BLaER1 (cell line): ENCODE results near the gene TMSB4Y.

Experiments
- H3K27ac ChIP-seq: shearing (Covaris generic); formaldehyde crosslinking; 2 replicates; pipeline ENCODE4 v1.8.1; 2022
- H3K27me3 ChIP-seq: shearing (Covaris generic); formaldehyde crosslinking; 2 replicates; pipeline ENCODE4 v1.8.1; 2022
- H3K36me3 ChIP-seq: shearing (Covaris generic); formaldehyde crosslinking; 2 replicates; pipeline ENCODE4 v1.8.1; 2022
- H3K4me1 ChIP-seq: shearing (Covaris generic); formaldehyde crosslinking; 2 replicates; pipeline ENCODE4 v1.8.1; 2022
- H3K4me2 ChIP-seq: shearing (Covaris generic); formaldehyde crosslinking; 2 replicates; pipeline ENCODE4 v1.8.1; 2022
- H3K4me3 ChIP-seq: shearing (Covaris generic); formaldehyde crosslinking; 2 replicates; pipeline ENCODE4 v1.8.1; 2022
- H3K9ac ChIP-seq: shearing (Covaris generic); formaldehyde crosslinking; 2 replicates; pipeline ENCODE4 v1.8.1; 2022
- H3K9me3 ChIP-seq: shearing (Covaris generic); formaldehyde crosslinking; 2 replicates; pipeline ENCODE4 v1.8.1; 2022
- H4K20me1 ChIP-seq: shearing (Covaris generic); formaldehyde crosslinking; 2 replicates; pipeline ENCODE4 v1.8.1; 2022
- Cebpa-rat ChIP-seq: shearing (Covaris generic); IDR thresholded peaks from 2 replicates; pipeline ENCODE4 v1.8.1; 2022

TMSB4Y gene

DNA sequence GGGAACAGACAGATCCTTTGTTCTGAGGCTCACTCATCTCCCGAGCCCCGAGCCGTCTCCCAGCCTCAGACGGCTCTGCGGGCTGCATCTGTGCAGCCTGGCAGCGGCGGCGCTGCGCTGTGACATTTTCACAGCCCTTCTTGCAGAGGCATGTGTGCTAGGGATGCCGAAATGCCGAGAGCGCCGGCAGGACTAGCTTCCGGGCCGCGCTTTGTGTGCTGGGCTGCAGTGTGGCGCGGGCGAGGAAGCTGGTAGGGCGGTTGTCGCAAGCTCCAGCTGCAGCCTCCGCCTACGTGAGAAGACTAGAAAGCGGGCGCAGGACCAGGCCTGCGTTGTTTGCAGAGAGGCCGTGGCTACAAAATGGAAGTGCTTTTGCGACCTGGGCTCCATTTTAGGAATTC lies at the start of gene TMSB4Y:
Gene TMSB4Y, plus strand, starts transcription at position 332 of the 401 bp plus-strand sequence.
- Histone ChIP-seq H3K4me2 (no peak within 1 kb of the TSS), H3K36me3 (no peaks in the 10 kb centered on the region), H3K4me1 (no peaks in the 10 kb centered on the region), H3K27me3 (no peaks in the 10 kb centered on the region), H3K9me3 (no peaks in the 10 kb centered on the region), H3K9ac (no peak within 1 kb of the TSS), H4K20me1 (no peaks in the 10 kb centered on the region), H3K4me3 (no peak within 1 kb of the TSS), H3K27ac (no peak within 1 kb of the TSS)
- TF ChIP-seq Cebpa-rat: no peak

DNA sequence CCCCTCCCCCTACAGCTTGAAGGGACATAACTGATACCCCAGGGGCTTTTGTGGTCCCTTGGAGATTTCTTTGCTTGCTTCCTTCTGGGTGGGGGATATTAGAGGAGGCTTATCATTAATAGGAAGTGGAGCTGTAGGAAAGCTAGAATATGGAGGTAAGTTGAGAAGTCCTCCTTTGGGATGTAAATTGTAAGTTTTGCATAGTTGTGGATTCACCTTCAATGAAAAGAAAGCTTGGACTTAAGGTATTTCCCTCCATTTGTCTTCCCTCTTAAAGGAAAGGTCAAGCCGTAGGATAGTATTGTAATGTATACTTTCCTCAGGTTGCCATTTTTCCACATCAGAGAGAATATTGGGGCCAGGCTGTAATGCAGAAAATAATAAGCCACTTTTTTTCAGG lies 39.5 kb upstream of the TMSB4Y start:
- Histone ChIP-seq H3K27me3 (no peaks in the 10 kb centered on the region), H3K4me3 (no peak overlapping the region), H3K9me3 (no peaks in the 10 kb centered on the region), H3K4me1 (no peaks in the 10 kb centered on the region), H4K20me1 (no peaks in the 10 kb centered on the region), H3K27ac (no peak overlapping the region), H3K9ac (no peak overlapping the region), H3K4me2 (no peak overlapping the region), H3K36me3 (no peaks in the 10 kb centered on the region)
- TF ChIP-seq Cebpa-rat: no peak

DNA sequence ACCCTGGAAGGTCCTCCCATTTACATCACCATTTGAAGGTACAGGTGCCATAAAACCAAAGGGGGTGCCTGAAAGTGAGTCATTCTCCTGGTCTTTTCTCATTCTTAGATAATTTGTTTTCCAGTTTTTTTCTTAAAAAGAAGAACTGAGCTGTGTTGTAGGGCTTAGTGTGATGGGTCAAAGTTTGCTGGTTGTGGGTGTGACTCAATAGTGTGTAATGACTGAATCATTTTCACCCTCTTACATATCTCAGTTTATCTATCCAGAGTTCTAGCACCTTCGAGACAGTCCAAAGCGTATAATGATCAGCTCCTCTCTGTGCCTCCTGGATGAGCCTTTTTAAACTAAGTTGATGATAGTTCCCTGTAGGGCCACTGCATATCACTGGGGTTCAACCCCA lies 32.6 kb upstream of the TMSB4Y start:
- no peaks in the 10 kb centered on the region for H3K4me1 ChIP-seq
- H3K27ac ChIP-seq: no peak overlapping the region
- TF ChIP-seq Cebpa-rat: no peak
- H4K20me1 ChIP-seq: no peaks in the 10 kb centered on the region
- no peaks in the 10 kb centered on the region for H3K36me3 ChIP-seq
- no peak overlapping the region for H3K4me2 ChIP-seq
- H3K9ac ChIP-seq: no peak overlapping the region
- H3K9me3 ChIP-seq: no peaks in the 10 kb centered on the region
- no peak overlapping the region for H3K4me3 ChIP-seq
- H3K27me3 ChIP-seq: no peaks in the 10 kb centered on the region

DNA sequence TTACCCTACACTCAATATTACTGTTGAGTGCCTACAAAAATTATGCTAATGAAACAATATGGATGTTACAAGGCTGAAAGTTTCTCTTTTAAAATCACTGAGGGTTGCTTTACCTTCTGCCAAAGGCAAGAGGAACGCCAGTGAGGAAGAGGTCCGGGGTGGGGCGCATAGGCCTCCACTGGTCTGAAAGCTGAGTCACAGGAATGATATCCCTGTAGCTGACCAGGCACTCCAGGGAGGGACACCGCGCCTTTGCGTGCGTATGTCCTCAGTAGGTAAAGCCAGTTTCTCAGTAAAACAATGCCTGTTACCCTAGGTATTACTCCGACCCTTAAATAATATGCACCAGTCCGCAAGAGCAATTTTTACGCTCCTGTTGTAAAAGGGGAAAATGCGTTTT lies 1.4 kb upstream of the TMSB4Y start:
- no peaks in the 10 kb centered on the region for H3K9me3 ChIP-seq
- no peak overlapping the region for H3K4me2 ChIP-seq
- no peaks in the 10 kb centered on the region for H3K4me1 ChIP-seq
- H3K4me3 ChIP-seq: no peak overlapping the region
- no peak for TF ChIP-seq Cebpa-rat
- H3K36me3 ChIP-seq: no peaks in the 10 kb centered on the region
- no peak overlapping the region for H3K27ac ChIP-seq
- H3K9ac ChIP-seq: no peak overlapping the region
- H3K27me3 ChIP-seq: no peaks in the 10 kb centered on the region
- no peaks in the 10 kb centered on the region for H4K20me1 ChIP-seq

DNA sequence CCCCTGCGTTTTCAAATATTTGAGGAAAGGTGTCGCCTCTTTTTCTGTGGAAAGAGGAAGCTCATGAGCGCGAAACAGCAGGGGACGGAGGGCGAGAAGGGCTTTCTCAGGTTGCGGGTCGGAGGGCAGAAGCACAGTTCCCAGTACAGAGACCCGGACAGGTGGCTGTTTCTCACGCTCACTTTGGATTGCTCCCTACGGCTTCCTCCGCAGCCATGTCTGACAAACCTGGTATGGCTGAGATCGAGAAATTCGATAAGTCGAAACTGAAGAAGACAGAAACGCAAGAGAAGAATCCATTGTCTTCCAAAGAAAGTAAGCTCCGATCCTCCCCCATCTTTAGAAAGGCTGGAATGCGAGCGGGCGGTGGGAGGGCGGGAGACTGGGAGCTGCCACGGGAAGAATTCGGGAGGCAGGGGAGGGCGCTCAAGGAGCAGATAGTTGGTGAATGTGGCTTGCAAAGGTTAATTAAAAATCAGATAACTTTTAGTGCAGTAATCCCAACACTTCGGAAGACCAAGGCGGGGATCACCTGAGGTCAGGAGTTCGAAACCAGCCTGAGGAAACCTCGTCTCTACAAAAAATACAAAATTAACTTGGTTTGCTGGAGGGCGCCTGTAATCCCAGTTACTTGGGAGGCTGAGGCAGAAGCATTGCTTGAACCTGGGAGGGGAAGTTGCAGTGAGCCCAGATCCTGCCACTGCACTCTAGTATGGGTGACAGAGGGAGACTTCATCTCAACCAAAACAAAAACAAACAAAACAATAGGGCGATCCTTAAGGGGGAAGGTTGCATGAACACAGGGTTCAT lies 627 bp downstream of the TMSB4Y start:
- Histone ChIP-seq H3K9ac (no peak overlapping the region), H3K4me3 (no peak overlapping the region), H3K27me3 (no peaks in the 10 kb centered on the region), H3K36me3 (no peaks in the 10 kb centered on the region), H3K27ac (no peak overlapping the region), H3K4me2 (no peak overlapping the region), H4K20me1 (no peaks in the 10 kb centered on the region), H3K4me1 (no peaks in the 10 kb centered on the region), H3K9me3 (no peaks in the 10 kb centered on the region)
- TF ChIP-seq Cebpa-rat: no peak

DNA sequence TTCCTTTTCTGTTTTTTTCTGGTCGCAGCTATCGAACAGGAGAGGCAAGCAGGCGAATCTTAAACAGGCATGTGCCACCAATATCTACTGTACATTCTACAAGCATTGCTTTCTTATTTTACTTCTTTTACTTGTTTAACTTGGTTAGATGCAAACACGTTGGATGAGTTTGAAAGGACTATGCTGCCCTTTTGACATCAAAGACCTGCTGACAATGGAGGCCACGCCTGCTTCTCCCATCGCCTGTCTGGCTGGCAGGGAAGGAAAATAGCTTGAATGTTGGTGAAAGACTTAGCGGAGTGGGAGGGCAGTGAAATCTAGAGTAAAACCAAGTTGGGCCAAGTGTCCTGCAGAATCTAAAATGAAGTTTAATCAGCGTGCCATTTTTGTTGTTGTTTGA lies 1.5 kb downstream of the TMSB4Y start:
- no peak overlapping the region for H3K4me3 ChIP-seq

DNA sequence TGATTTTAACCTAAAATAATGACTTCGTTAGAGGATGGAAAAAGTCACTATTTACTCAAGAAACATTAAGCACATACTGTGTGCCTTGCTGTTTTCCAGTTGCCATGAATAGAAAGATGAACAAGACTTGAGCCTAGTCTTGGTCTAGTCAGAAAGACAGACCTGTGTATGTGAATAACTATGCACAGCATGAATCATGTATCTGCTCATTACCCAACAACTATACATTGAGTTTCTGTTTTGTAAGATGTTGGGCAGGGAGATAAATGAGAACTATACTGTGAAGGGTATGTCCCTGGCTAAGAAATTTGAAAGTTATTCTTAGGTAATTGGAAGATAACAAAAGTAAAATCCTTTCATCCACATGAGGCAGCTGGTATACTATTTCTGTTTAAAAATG lies 4.3 kb downstream of the TMSB4Y start:
- no peaks in the 10 kb centered on the region for H3K36me3 ChIP-seq
- no peak overlapping the region for H3K4me2 ChIP-seq
- no peak overlapping the region for H3K4me3 ChIP-seq
- no peaks in the 10 kb centered on the region for H4K20me1 ChIP-seq
- H3K27me3 ChIP-seq: no peaks in the 10 kb centered on the region
- no peak overlapping the region for H3K27ac ChIP-seq
- no peaks in the 10 kb centered on the region for H3K4me1 ChIP-seq
- H3K9me3 ChIP-seq: no peaks in the 10 kb centered on the region
- TF ChIP-seq Cebpa-rat: no peak
- no peak overlapping the region for H3K9ac ChIP-seq

More for the DNA sequence above, 1.5 kb downstream of the TMSB4Y start:
- no peaks in the 10 kb centered on the region for H3K4me1 ChIP-seq
- no peak overlapping the region for H3K27ac ChIP-seq
- H3K4me2 ChIP-seq: no peak overlapping the region
- no peak for TF ChIP-seq Cebpa-rat
- no peak overlapping the region for H3K9ac ChIP-seq
- H4K20me1 ChIP-seq: no peaks in the 10 kb centered on the region
- no peaks in the 10 kb centered on the region for H3K36me3 ChIP-seq
- H3K9me3 ChIP-seq: no peaks in the 10 kb centered on the region
- H3K27me3 ChIP-seq: no peaks in the 10 kb centered on the region

DNA sequence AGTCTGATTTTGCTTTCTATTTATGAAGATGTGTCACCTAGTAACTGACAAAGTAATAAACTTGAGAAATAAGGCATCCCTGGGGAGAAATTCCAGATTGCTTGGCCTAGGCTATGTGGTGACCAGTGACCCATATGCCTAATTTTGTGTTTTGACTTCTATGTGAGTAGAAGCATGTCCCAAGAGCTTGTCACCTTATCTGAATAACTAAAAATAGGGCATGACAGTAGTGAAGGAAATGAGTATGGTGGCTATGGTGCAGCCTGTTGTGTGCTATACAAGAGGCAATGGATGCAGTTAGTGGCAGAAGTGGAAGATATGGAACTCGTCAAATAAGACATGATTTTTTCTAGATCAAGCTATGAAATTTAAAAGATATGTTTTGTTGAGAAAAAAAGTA lies 15.3 kb downstream of the TMSB4Y start:
- no peak overlapping the region for H3K9ac ChIP-seq
- no peaks in the 10 kb centered on the region for H4K20me1 ChIP-seq
- H3K9me3 ChIP-seq: no peaks in the 10 kb centered on the region
- TF ChIP-seq Cebpa-rat: no peak
- H3K27ac ChIP-seq: no peak overlapping the region
- H3K27me3 ChIP-seq: no peaks in the 10 kb centered on the region
- H3K36me3 ChIP-seq: no peaks in the 10 kb centered on the region
- no peak overlapping the region for H3K4me3 ChIP-seq
- no peak overlapping the region for H3K4me2 ChIP-seq
- H3K4me1 ChIP-seq: no peaks in the 10 kb centered on the region

DNA sequence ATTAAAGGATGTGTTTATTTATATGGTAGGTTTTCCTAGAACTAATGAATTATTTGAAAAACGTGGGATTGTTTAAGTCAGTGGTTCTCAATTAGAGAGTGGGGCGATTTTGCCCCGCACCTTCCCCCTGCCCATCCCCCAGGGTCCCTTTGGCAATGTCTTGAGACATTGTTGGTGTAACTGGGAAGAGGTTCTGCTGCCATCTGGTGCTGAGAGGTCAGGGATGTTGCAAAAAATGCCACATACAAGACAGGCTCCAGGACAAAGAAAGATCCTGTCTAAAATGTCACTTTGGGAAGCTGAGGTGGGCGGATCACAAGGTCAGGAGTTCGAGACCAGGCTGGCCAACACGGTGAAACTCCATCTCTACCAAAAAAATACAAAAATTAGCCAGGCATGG lies 25.8 kb downstream of the TMSB4Y start:
- H4K20me1 ChIP-seq: no peaks in the 10 kb centered on the region
- no peaks in the 10 kb centered on the region for H3K9me3 ChIP-seq
- no peak overlapping the region for H3K4me2 ChIP-seq
- H3K9ac ChIP-seq: no peak overlapping the region
- no peaks in the 10 kb centered on the region for H3K36me3 ChIP-seq
- H3K27me3 ChIP-seq: no peaks in the 10 kb centered on the region
- no peak overlapping the region for H3K27ac ChIP-seq
- H3K4me1 ChIP-seq: no peaks in the 10 kb centered on the region
- H3K4me3 ChIP-seq: no peak overlapping the region
- no peak for TF ChIP-seq Cebpa-rat

DNA sequence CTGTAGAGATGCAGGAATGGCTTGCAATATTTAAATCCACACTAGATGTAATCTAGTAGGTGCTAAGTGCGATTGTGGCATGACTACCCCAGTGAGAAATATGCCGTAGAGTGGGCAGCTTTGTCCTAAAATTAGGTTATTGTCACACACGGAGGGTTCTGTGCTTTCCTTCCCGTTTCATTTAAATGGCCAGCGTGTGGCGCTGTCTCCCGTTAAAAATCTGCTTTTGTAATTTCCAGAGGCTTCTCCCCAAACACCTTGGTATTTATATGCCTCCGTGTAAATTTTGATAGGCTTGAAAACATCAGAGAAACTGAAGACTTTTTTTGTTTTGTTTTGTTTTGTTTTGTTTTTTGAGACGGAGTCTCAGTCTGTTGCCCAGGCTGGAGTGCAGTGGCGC lies 34.9 kb downstream of the TMSB4Y start:
- H3K27ac ChIP-seq: no peak overlapping the region
- H3K36me3 ChIP-seq: no peaks in the 10 kb centered on the region
- no peaks in the 10 kb centered on the region for H4K20me1 ChIP-seq
- no peak overlapping the region for H3K4me3 ChIP-seq
- H3K4me1 ChIP-seq: no peaks in the 10 kb centered on the region
- H3K4me2 ChIP-seq: no peak overlapping the region
- H3K27me3 ChIP-seq: no peaks in the 10 kb centered on the region
- H3K9me3 ChIP-seq: no peaks in the 10 kb centered on the region
- H3K9ac ChIP-seq: no peak overlapping the region
- TF ChIP-seq Cebpa-rat: no peak
